ENCODE data around the gene MLLT6. TPM values are rescaled to one million over a fixed set of nuclear protein-coding genes. Genes with fewer than 3 reads are reported as not detected.

The MLLT6 gene
- total and polyA plus RNA-seq, 8 donors: 51.3 to 181 (median 68.7) TPM

DNA sequence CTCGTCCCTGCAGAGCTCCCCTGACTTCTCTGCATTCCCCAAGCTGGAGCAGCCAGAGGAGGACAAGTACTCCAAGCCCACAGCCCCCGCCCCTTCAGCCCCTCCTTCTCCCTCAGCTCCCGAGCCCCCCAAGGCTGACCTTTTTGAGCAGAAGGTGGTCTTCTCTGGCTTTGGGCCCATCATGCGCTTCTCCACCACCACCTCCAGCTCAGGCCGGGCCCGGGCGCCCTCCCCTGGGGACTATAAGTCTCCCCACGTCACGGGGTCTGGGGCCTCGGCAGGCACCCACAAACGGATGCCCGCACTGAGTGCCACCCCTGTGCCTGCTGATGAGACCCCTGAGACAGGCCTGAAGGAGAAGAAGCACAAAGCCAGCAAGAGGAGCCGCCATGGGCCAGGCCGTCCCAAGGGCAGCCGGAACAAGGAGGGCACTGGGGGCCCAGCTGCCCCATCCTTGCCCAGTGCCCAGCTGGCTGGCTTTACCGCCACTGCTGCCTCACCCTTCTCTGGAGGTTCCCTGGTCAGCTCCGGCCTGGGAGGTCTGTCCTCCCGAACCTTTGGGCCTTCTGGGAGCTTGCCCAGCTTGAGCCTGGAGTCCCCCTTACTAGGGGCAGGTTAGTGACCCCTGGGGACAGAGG, 11.4 kb downstream of the MLLT6 start:
- ATAC-seq (no peak), FAIRE-seq (no peak), DNase-seq (peak in 2 of 6 donors; percentile 15 to 33)
- Histone ChIP-seq H3K27me3 (no peaks in the 10 kb centered on the region), H3K27ac (no peak overlapping the region), H3K4me1 (no peaks in the 10 kb centered on the region), H3K36me3 (peaks cover 0 to 39% (median 16%) of the 10 kb centered on the region in 3 donors), H3K9me3 (no peaks in the 10 kb centered on the region), H3K4me3 (no peak overlapping the region)
- intact Hi-C loops (cut with DNase I): no loop called here
- TF ChIP-seq, protein P1, sequence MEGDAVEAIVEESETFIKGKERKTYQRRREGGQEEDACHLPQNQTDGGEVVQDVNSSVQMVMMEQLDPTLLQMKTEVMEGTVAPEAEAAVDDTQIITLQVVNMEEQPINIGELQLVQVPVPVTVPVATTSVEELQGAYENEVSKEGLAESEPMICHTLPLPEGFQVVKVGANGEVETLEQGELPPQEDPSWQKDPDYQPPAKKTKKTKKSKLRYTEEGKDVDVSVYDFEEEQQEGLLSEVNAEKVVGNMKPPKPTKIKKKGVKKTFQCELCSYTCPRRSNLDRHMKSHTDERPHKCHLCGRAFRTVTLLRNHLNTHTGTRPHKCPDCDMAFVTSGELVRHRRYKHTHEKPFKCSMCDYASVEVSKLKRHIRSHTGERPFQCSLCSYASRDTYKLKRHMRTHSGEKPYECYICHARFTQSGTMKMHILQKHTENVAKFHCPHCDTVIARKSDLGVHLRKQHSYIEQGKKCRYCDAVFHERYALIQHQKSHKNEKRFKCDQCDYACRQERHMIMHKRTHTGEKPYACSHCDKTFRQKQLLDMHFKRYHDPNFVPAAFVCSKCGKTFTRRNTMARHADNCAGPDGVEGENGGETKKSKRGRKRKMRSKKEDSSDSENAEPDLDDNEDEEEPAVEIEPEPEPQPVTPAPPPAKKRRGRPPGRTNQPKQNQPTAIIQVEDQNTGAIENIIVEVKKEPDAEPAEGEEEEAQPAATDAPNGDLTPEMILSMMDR (IDR thresholded peaks at IDR 0.05): no peak
- 95 to 97% methylated on average over 16 to 18 of the region's 18 CpGs for WGBS, 2 donors

DNA sequence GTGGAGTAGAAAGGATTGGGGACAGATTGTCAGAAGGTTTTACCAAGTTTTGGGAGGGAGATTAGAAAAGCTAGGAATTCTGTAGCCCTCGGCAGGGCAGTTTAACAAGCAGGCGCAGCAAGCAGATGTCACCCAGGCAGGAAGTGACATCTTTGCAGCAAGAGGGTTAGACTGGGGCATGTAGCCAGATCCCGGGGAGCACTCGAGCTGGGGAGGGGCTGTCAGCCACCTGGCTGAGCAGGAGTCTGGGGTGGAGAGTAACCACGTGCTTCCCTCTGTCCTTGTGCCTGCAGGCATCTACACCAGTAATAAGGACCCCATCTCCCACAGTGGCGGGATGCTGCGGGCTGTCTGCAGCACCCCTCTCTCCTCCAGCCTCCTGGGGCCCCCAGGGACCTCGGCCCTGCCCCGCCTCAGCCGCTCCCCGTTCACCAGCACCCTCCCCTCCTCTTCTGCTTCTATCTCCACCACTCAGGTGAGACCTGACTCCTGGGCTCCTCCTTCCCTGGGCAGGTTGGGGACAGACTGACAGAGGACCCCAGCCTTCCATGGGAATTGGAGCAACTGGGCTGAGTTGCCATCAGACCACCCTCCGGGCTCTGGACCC, 12.2 kb downstream of the MLLT6 start:
- no peak overlapping the region for H3K4me3 ChIP-seq
- H3K4me1 ChIP-seq: no peaks in the 10 kb centered on the region
- no peaks in the 10 kb centered on the region for H3K27me3 ChIP-seq
- H3K27ac ChIP-seq: no peak overlapping the region
- peaks cover 0 to 41% (median 16%) of the 10 kb centered on the region in 3 donors for H3K36me3 ChIP-seq
- intact Hi-C loops (cut with DNase I): no loop called here
- FAIRE-seq (no peak), DNase-seq (peak in 1 of 6 donors; percentile 29), ATAC-seq (no peak)
- TF ChIP-seq, protein P1 (IDR thresholded peaks at IDR 0.05): no peak
- WGBS, 2 donors: 86 to 88% methylated on average over 10 to 12 of the region's 12 CpGs
- no peaks in the 10 kb centered on the region for H3K9me3 ChIP-seq

DNA sequence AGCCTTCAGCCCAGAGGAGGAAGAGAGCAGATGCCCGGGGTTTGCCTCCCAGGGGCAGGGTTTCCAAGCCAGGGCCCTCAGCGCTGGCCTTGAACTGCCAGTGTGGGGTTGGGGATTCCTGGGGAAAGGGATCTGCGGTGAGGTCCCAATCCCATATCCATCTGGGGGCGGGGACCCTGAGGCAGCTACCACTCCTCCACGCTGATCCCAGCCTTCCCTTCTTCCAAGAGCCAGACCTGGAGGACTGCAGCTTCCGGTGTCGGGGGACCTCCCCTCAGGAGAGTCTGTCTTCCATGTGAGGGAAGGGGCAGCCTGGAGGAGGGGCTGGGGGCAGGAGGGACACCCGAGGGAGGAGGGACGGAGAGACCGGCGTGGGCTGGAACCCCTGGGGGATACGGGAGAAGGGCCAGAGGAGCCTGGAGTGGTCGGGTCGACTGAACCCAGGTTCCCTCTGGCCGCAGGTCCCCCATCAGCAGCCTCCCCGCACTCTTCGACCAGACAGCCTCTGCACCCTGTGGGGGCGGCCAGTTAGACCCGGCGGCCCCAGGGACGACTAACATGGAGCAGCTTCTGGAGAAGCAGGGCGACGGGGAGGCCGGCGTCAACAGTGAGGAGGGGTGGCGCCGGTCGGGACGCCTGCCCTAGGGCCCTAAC, 14.3 kb downstream of the MLLT6 start:
- Histone ChIP-seq H3K9me3 (no peaks in the 10 kb centered on the region), H3K27ac (no peak overlapping the region), H3K4me3 (no peak overlapping the region), H3K27me3 (no peaks in the 10 kb centered on the region), H3K4me1 (no peaks in the 10 kb centered on the region), H3K36me3 (peaks cover 0 to 39% (median 9%) of the 10 kb centered on the region in 3 donors)
- ATAC-seq: peak in 1 of 4 donors; percentile 7
- peak in 4 of 6 donors; percentile 17 to 81 (median 30) for DNase-seq
- intact Hi-C loops (cut with DNase I): no loop called here
- no peak for FAIRE-seq
- TF ChIP-seq, protein P1 (IDR thresholded peaks at IDR 0.05): no peak
- WGBS, 2 donors: 83 to 92% methylated on average over 23 to 29 of the region's 29 CpGs

DNA sequence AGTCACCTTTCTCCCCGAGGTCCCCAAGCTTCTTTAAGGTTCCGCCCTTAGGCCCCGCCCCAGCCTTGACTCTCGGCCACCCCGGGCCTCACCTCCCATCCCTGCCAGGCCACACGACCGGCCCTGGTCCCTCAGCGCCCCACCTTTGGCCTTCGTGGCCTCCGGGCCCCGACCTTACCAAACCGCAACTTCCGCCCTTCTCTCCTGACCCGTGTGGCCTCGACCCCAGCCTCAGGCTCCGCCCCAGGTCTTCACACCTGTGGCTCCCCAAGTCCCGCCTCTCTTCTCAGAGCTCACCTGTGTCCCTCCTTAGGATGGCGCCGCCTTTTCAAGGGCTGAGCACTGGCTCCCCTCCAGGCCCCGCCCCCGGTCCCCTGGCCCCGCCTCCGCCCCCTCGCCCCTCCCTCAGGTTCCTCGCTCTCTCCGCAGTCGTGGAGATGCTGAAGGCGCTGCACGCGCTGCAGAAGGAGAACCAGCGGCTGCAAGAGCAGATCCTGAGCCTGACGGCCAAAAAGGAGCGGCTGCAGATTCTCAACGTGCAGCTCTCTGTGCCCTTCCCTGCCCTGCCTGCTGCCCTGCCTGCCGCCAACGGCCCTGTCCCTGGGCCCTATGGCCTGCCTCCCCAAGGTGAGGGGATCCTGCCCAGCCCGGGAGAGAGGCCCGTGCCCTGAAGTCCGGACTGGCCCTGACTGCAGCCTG, 15.0 kb downstream of the MLLT6 start:
- TF ChIP-seq, protein P1 (IDR thresholded peaks at IDR 0.05): no peak
- no peaks in the 10 kb centered on the region for H3K27me3 ChIP-seq
- H3K4me3 ChIP-seq: no peak overlapping the region
- H3K4me1 ChIP-seq: no peaks in the 10 kb centered on the region
- peaks cover 0 to 39% (median 9%) of the 10 kb centered on the region in 3 donors for H3K36me3 ChIP-seq
- intact Hi-C loops (cut with DNase I): no loop called here
- no peaks in the 10 kb centered on the region for H3K9me3 ChIP-seq
- ATAC-seq (peak in 2 of 4 donors; percentile 10 to 25), FAIRE-seq (no peak), DNase-seq (peak in 3 of 6 donors; percentile 30 to 76 (median 60))
- H3K27ac ChIP-seq: no peak overlapping the region
- WGBS, 2 donors: 78 to 85% methylated on average over 39 of the region's 39 CpGs

Measured in pancreas (tissue), 10 donors.